Measurements from ENCODE around the gene ACAA1.
"Not testable (repeated sequence)": the region's sequence is repeated elsewhere in the genome, so short reads cannot be mapped to it uniquely, and the experiment has no call there.

Gene ACAA1

DNA sequence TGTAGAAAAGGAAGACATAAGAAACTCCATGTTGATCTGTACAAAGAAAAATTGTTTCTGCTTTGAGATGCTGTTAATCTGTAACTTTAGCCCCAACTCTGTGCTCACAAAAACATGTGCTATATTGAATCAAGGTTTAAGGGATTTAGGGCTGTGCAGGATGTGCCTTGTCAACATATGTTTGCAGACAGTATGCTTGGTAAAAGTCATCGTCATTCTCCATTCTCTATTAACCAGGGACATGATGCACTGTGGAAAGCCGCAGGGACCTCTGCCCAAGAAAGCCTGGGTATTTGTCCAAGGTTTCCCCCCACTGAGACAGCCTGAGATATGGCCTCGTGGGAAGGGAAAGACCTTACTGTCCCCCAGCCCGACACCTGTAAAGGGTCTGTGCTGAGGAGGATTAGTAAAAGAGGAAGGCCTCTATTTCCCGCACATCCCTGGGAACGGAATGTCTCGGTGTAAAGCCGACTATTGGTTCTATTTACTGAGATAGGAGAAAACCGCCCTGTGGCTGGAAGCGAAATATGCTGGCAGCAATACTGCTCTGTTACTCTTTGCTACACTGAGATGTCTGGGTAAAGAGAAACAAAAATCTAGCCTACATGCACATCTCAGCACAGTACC lies 2.3 kb downstream of the ACAA1 start:
- DNase-seq (ENCODE audit: low read depth) = not testable (repeated sequence)

DNA sequence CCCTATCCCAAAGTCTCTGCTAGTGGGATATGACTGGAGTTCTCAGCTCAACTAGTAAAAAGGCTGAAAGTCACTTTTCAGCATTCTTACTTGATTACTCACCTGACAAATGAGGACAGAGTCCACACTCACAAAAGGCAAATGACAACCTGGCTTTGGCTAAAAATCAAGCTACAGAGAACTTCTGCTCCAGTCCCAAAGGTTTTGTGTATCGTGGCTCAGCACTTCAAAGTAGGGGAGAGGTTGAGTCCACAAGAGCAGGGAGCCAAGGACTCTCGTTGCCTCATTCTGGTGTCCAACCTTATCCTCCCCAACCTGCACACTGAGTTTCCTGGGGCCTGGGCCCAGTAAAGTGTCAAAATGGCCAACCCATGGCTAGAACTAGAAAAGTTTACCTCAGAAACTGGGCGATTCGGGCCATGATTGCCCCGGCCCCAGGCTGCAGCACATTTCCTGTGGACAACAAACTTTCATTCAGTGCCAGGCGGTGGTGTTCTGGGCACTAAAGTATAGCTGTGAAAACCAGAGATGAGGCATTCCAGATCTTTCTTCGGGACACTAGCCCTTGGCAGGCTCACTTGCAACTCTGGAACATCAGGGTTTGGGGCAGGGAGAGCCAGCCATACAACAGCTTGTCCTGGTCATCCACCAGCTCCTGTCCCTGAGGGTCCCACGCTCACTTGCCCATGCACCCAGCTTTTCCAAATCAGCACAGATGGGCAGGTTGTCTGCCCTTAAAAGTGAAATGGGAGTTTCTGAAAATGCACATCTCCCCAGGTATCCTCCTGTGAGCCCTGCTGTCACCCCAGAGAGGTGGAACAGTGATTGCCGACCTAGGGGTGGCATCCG lies 3.1 kb downstream of the ACAA1 start:
- DNase-seq (ENCODE audit: low read depth) = no peak

DNA sequence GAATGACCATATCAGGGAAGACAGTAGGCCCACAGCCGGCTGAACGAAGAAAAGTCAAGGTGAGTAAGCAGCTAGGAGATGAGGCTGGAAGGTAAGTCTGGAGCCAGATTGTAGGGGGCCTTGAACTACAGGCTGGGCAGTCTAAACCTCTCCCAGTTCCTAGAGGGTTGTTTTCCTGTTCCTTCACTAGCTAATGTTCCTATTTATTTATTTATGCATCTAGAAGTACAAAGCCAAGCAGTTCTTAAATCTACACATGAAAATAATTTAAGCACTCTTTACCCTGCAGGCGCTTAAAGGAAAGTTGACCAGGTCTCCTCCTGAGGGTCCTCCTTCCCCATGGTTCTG lies 3.7 kb downstream of the ACAA1 start:
- no peak for DNase-seq (ENCODE audit: low read depth)

DNA sequence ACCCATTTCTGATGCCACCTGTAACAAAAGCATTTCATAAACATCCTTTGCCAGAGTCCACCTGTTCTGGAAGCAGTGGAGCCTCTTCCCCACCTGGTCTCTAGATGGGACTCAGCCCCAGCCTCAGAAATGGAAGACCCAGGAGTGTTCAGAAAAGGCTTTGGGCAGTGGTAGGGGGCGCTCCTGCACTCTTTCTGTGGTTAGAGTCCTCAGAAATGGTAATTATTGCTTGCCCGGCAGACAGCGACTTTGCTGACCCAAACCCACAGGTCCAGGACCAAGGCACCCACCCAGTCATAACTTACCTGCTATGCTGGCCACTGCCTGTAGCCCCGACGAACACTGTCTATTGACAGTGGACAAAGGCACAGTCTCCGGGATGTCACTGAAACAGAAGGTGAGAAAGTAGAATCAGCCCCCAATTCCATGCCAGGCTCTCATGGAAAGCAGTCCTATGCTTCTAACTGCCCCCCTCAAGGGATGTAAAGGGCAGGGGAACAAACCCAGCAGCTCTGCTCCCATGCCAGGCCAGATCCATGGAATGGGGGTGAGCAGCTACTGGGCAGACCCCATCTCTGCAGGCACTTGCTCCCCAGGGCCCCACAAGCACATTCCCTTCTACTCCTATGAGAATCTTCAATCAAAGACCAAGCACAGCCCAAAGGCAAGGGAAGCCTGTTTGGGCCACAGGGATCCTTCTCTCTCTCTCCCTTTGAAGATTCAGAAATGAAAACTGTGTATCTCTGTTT lies 5.1 kb downstream of the ACAA1 start:
- no peak for DNase-seq (ENCODE audit: low read depth)

DNA sequence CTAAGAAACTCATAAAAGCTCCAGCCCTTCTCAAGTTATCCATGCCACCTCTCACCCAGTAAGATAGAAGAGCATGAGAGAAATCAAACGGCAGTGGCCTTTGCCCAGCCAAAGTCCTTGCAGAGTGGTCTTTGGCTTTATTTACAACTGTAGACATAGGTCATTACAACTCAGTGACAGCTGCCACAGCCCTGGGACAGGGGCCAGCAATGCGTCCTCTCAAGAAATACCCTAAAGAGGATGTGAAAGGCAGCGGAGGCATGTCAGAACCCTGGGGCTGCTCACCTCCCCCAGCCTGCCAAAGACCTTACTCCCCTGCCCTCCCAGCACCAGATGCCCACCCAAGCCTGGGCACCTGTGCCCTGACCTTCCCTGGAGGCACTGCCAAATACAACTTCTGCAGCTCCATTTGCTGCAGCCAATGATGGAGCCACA lies 6.3 kb downstream of the ACAA1 start:
- DNase-seq (ENCODE audit: low read depth) = no peak

DNA sequence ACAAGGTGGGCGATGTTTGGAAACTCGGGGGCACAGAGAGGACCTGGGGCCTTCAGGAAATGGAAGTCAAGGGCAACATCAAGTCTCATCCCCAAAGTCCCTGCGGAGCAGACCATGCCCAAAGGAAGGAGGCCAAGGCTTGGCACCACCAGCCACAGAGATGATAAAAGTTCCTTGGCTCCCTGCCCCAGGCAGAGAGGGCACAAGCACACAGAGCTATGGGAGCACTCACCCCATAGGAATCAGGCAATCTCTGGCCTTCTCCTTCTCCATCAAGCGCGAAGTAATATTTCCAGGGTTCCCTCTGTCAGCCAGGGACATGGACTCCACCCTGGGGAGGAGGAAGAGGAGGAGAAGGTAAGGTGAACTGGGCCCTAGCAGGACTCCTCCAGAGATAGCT lies 7.9 kb downstream of the ACAA1 start:
- DNase-seq (ENCODE audit: low read depth) = no peak

DNA sequence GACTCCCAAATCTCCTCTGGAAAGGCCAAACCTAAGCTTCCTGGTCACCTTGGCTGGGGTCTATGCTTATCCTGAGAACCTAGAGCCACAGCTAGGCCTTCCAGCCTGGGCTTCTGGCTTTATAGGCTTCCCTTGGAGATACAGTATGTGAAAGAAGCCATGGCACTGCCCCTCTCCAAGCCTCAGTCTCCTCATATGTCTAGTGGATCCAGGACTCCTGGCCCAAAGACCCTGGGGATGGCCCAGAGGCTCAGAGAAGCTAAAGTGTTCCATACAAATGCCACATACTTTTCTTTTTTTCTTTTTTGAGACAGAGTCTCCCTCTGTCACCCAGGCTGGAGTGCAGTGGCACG lies 8.6 kb downstream of the ACAA1 start:
- DNase-seq (ENCODE audit: low read depth) = no peak

DNA sequence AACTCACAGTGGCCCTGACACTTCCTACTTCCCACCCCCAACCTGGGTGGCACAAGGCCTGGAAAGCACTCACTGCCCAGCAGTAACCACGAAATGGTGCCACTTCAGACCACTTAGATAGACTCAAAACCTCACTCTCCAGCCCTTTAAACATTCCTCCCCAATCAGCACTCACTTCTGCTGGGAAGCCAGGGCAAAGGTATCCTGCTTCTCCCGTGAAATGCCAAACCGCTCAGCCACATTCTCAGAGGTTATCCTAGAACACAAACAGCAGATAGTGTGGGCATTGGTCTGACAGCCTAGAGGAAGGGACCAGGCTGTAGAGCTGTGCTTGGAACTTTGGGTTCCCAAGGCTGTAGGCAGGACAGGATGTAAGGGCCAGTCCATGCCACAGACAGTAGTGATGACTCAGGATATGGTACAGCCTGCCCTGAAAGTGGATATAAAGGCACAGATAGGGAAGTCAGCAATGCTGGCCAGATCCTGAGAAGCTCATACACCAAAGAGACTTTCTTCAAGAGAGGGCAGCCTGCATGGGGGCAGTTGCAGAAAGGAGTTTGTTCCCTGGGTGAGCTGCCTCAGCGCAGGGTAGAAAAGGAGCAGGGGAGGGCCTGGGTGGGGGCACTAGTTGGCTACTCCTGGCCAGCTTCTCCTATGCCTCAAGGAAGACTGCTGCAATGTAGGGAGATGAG lies 9.2 kb downstream of the ACAA1 start:
- no peak for DNase-seq (ENCODE audit: low read depth)

DNA sequence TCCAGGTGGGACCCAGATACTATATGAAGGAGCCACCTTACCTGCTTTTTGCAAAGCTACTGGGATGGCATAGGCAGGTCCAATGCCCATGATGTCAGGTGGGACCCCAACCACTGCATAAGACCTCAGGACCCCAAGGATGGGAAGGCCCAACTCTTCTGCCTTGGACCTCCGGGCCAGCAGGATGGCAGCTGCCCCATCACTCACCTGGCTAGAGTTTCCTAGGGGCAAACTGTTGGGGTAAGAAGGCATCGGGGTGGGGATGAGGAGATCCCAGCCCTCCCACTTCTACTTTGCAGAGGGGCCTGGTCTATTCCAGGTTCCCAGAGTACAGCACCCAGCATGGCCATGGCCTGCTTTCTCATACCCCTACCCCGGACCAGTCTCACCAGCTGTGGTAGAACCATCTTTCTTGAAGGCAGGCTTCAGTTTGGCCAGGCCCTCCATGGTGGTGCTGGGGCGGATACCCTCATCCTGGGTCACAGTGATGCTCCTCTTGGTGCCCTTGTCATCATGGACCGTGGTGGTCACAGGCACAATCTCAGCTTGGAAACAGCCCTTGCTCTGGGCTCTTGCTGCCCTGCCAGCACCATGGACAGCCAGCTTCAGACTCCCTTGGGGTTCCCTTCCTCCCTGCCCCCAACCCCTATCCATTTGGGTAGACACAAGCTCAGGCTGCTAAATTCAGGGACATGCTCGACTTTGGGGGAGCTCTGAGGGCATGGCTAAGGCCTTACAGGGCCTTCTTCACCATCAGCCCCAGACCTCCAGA lies 10.6 kb downstream of the ACAA1 start:
- no peak for DNase-seq (ENCODE audit: low read depth)

DNA sequence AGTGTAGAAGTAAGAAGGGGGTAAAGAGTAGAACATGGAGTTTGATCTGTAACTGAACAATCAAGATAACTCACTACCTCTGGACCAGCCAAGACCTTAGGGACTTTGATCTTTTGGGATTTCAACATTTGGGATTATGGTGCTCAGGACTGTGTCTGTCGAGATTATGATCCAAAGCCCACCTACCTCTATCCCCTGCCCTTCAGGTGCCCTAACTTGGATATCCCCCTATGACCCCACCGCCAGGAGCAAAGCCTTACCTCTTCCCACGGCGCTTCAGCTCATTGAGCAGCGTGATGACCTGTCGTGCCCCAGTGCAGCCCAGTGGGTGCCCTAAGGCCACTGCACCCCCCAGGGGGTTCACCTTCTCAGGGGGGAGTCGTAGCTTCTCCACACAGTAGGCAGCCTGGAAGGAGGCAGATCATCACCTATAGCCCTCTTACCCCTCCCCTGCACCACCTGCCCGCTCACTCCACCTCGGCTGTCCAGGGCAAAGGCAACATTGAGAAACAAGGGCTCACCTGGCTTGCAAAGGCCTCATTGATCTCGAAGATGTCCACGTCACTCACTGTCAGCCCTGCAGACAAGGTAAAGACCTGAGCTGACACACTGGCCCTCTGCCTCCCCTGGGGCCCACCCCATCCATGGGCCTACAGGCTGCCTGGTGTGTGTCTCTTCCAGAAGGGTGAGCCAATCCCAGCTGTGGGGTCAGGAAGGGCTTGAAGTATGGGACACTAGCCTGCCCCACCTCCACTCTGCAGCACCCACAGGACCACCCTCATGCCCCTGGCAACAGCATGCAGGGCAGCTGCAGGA lies 11.4 kb downstream of the ACAA1 start:
- no peak for DNase-seq (ENCODE audit: low read depth)

DNA sequence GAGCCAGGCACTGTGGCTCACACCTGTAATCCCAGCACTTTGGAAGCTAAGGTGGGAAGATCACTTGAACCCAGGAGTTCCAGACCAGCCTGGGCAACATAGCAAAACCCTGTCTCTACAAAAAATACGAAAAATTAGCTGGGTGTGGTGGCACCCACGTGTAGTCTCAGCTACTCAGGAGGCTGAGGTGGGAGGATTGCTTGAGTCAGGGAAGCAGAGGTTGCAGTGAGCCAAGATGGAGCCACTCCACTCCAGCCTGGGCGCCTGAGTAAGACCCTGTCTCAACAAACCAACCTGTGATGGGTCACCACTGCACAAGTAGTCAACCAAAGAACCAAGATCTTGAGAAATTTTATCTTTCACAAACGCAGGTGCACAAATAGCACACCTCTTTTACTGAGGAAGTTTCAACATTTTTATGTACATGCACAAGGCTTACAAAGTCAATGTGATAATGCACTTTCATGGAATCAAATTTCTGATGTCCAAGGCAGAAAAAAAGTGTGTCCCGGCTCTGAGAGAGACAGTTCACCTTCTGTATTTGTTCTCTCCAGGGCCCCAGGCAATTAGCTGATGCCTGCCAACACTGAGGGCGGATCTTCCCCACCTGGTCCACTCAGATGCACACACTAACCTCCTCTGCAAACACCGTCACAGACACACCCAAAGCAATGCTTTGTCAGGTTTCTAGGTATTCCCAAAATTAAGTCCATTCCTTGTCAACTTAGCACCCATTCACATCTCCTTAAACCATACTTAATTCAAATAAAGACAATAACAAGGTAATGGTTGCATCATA lies 12.4 kb downstream of the ACAA1 start:
- DNase-seq (ENCODE audit: low read depth) = no peak

DNA sequence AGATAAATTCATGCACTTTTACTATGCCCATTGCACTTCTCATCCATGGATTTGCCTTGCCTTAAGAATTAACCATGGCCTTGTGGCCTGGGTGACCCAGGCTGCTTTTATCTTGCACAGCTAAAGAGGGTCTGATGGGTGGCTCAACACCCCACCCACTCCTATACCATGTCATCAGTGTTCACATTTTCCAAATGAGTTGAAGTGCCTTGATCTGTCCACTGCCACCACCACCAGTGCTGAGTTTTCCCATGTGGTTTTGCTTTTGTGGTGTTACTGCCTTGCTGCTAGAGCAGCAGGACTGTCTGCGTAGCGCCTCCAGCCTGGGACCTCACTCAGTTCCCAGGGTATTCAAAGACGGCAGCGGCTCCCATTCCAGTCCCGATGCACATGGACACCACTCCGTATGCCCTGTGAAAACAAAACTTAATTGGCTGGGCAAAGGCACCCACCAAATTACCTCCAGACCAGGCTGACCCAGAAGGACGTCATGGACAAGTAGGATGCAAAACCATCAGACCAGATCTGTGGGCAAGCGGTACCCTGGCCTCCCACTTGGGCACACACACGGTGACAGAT lies 14.1 kb downstream of the ACAA1 start:
- DNase-seq (ENCODE audit: low read depth) = no peak

DNA sequence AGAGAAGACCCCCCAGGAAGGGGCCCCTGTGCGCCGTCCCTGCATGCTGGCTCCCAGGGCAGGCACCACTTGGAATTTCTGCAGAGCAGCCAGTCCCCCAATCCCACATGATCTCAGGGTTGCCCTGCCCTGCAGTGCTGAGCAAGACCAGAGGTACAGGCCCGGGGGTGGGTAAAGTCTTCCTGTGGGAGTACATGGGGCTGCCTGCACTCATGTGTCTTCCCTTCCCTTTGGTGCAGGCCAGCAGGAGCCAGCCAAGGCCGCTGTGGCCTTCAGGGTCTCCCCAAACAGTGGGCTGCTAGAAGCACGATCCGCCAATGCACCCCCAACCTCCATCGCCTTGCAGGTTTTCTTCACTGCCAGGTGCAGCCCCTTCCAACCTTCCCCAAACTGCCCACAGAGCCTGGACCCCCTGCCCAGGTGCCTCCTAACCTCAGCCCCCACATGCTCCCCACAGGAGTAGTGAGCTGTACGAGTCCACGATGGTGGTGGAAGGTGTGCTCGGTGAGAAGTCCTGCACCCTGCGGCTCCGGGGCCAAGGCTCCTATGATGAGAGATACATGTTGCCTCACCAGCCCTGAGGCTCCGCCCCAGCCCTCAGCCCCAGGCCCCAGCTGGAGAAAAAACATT lies 15.0 kb downstream of the ACAA1 start:
- no peak for DNase-seq (ENCODE audit: low read depth)

DNA sequence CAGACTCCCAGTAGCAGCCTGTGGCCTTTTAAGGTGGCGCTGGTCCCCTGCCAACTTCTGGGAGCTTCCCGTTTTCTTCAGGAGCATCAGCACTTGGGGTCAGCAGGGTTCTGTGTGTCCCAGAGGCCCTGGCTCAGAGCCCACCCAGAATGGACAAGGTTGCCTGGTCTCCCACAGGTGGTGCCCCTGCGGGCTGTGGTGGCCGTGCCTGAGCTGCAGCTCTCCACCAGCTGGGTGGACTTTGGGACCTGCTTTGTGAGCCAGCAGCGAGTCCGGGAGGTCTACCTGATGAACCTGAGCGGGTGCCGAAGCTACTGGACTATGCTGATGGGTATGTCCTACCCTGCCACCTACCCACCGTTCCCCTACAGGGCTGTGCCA lies 15.5 kb downstream of the ACAA1 start:
- no peak for DNase-seq (ENCODE audit: low read depth)

DNA sequence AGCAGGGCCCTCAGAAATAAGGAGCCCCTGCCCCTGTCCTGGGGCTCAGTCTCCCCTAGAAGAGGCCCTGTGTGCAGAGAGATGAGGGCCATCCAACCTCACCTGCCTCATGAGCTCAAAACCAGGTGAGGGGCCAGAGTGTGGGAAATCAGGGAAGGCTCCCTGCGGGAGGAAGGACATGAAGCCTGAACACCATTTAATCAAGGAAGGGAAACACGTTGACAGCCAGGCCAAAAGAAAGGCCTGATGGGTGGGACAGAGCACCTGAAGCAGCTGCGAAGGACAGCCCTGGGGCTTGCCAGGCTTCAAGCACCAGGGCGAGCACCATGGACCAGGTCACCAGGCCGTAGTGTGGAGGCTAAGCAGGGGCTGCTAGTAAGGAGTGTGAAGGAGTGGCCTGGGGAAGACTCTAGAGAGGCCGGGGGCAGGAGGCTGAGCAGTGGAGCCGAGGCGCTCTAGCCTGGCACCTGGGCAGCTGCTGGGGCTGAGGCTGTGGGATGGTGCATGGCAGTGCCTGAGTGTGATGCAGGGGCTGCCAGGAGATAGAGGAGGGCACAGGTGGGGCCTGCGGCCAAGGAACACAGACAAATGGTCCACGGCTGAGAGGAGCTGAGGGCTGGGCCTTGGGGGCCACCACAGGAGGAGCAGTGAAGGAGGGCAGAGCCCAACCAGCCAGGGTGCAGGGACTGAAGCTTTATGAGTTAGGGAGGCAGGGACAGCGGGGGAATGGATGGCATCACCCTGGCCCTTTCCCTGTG lies 16.1 kb downstream of the ACAA1 start:
- no peak for DNase-seq (ENCODE audit: low read depth)

DNA sequence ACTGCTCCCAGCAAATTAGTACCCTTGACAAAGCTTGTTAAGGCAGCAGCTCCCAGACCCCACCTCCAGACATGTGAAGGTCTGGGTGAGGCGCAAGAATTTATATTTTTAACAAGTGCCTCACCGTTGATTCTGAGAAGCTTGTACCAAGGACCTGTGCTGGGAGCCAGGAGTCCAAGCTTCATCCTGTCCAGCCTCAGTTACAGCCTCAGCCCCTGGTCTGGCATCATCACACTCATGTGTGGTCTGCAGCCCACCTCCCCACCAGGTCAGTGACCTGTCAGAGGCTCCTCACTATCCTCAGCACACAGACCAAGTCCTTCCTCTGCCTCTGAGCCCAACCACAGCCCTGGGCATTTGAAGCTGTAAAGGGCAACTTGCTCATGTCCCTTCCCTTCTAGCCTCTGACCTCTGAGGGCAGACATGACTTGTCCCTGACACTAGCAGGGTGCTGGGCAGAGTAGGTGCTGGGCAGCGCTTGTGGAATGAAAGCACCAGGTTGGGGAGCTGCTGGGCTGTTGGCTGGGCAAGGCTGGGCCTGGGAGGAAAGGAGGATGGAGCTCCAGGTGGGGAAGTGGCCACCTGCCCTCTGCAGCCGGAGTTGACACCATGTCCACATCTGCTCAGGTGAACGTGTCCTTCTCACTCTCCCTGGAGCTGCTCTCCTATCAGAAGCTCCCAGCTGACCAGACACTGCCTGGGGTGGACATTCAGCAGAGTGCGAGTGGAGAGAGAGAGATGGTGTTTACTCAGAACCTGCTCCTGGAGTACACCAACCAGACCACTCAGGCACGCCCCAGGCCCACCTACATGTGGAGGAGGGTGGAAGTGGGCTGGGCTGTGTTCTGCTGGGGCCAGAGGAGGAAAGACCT lies 16.9 kb downstream of the ACAA1 start:
- no peak for DNase-seq (ENCODE audit: low read depth)

DNA sequence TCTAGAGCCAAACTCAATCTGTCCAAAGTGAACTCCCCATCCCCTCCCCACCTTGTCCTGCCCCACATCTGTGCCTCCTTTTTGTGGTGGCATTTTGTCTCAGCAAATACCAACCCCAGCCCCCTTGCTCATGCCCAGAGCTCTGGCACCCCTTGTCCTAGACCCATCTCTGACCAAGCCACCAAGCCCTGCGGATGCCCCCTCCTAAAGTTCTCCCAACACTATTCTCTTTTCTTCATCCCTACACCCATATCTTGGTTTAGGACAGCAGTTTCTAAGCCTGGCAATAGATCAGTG lies 17.7 kb downstream of the ACAA1 start:
- no peak for DNase-seq (ENCODE audit: low read depth)

Data from HS-27A (cell line).